CD4-positive, alpha-beta T cell treated with Interferon alpha-2 for 1 hour (primary cell): ENCODE data around the gene IRF8.
"Not testable (repeated sequence)": the region's sequence is repeated elsewhere in the genome, so short reads cannot be mapped to it uniquely, and the experiment has no call there.

Source experiments
- DNase-seq, 2 donors: peaks; one replicate each; pipeline ENCODE4 v3.0.0-alpha.2; 2020 to 2022

IRF8 gene, protein sequence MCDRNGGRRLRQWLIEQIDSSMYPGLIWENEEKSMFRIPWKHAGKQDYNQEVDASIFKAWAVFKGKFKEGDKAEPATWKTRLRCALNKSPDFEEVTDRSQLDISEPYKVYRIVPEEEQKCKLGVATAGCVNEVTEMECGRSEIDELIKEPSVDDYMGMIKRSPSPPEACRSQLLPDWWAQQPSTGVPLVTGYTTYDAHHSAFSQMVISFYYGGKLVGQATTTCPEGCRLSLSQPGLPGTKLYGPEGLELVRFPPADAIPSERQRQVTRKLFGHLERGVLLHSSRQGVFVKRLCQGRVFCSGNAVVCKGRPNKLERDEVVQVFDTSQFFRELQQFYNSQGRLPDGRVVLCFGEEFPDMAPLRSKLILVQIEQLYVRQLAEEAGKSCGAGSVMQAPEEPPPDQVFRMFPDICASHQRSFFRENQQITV

DNA sequence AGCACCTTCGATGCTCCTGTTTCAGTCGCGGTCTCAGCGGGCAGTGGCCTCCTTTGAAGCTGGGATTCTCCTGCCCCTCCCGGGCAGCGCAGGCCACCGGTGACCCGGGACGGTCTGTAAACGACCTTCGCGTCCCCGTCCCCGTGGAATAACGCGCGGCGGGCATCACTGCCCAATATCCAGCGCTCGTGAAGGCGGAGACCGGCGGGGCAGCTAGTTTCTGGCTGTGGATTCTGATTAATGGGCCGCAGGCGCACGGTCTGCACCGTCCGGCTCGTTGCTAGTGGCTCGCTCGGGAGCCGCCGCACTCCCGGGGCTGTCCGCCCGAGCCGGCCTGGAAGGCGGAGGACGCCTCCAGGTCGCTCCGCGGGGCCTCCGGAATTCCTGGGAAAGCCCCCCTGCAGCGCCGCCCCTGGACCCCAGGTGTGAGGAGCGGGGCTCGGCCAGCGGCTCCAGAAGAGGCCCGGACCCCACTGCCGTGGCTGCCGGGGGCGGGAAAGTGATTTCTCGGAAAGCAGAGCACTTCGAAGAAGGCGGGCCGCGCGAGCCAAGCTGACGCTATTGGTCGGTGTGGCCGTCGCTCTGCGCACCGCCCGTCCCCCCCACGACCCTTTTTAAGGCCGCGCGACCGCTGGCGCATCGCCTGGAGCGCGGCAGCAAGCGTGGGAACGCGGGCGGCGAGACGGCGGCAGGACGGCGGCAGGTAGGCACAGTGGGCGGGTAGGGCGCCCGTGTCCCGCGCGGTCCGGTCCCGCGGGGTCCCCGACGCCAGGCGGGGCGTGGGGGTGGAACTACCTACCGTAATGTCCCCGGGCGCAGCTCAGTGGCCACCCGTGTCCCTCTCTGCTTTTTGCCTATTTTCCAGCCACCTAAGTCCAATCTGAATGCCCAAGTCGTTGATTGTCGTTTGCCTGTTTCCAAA is at the start of gene IRF8:
Gene IRF8 (plus strand): TSS at position 642 of the 922 bp plus-strand sequence. CDS start 3,854 bp downstream, outside the sequence.
- peak; percentile 82 to 88 for DNase-seq

GRCh38 chr16:85849388-85849787 is 49.6 kb upstream of the IRF8 start:
- DNase-seq, result no peak

DNA sequence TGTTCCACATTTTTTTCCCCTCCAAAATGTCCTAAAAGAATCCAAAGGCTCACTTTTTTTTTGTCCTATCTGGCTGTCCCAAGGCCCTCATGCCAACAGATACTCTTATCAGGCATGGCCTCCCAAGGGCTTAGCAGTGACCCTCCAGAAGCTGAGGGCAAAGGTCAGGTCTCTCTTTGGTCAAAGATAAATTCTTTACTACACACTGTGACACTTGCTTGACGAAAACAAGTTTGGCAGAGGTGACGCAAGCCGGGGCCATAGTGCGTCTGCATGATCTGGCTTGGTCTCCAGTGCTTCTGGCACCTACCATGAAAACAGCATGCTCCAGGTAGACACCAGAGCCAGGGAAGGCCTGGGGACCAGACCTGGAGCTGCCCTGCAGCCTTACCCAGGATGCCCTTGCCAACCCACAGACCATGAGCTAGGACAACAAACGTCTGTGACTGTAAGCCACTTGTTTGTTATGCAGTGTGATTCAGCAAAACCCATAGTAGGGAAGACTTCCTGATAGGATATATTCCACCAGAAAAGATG is 48.5 kb upstream of the IRF8 start:
- DNase-seq, result no peak

DNA sequence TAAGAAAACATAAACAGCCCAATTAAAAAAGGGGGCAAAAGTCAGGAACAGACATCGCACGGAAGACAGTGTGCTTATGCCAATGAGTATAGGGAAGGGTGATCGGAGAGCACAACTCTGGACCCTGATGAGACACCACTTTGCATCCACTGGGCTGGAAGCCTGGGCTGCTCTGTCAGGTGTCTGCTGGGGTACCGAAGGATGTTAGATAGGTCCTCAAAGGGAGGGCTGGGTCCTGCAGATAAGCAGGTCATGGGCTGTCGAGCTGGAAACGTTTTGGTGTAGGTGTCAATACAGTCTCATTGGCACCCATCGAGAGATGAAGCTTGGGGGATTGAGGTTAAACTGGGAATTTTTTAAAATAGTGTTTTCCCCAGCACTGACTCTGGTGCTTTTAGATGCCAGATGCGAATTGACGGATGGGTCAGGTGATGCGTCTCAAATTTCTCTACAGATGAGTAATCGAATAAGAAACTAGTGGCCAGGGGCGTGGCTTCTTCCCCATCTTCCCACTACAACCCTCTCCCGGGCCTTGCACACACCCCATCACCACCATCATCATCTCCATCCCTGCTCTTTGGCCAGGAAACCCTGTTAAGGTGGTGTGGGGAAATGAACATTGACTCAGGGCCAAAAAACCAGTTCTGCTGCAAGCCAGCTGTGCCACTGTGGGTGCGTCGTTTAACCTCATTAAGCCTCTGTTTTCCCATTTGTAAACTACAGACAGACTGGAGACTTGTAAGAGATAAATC is 47.8 kb upstream of the IRF8 start:
- DNase-seq, result no peak

DNA sequence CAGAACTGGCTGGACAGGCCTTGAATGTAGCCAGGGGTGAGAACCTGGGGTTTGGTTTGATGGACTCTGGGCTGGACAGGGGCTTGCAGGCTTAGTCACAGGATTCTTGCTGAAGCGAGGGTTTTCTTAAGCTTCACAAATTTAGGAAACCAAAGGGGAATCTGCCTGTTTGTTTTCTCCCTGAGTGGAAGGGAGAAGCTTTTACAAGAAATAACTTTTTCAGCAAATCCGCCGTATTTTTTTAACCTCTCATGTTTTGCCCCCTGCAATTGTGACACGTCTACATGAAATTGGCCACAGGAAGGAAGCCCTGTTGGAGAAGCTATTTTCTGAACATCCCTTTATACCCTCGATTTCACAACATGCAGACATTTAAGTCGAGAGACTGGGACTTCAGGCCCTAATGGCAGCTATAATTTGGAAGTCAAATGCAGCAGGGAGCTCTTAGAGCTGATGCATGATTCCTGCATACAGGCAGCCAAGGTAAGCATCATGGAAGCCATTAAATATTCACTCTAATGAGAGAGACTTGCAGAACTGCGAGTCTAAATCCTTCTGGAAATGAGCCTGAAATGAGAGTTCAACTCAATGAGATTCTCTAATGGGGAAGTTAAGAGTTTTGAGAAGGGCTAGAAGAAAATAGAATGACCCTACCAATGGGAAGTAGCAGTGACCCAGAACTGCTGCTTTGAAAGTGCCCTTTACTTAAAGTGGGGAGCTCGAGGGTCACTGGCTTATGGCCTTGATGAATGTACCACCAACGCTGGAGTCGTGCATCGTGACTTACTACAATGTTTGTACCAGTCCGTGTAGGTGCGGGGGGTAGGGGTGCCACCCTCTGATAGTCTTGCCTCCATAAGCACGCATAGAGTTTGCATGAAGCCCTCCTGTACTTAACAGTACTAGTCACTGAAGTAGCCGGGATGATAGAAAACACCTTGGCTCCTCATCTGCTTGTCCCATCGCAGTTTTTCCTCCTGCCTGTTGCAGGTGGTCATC is 45.1 kb upstream of the IRF8 start:
- no peak for DNase-seq

DNA sequence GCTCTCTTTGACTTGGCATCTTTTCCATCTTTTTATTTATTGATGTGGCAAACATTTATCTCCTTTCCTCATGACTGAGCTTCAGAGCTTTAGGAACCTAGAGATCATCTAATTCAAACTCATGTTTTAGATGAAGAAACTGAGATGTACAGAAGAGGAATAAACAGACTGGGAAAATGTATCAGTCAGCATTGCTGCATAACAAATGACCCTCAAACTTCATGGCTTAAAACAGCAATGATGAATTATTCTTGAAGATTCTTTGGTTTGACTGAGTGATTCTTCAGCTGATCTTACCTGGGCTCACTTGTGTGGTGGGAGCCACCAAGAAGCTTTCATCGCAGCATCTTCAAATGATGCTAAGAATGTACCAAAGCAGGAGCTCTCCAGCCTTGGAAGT is 44.0 kb upstream of the IRF8 start:
- no peak for DNase-seq

DNA sequence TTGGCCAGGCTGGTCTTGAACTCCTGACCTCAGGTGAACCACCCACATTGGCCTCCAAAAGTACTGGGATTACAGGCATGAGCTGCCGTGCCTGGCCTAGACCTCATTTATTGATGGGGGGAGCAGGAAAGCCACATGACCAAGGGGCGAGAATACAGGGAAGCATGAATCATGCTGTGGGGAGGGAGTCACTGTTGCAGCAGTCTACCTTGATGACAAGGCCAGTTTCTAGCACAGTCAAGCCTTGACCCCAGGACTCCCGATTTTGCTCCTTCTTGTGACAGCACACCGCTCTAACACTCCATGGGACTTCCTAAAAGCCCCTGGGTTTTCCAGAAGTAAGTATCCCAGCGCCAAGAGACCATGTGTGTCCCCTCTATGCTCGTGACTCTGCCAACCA is 42.9 kb upstream of the IRF8 start:
- DNase-seq, result no peak

DNA sequence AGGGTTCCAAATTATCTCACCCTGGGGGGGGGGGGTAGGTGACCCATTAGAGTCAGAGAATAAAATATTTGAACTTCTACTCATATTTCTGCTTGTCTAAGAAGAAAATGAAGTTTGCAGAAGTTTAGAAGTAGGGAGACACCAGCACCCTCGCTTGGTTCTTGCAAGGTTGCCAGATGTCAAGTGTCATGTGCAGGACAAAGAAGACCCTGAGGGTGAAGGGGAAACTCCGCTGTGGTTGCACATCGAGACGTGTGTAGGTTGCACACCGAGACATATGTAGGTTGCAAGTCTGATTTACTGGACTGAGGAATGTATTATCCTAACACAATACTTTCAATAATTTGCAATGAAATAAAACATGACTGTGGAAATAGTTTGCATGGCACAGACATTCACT is 42.4 kb upstream of the IRF8 start:
- DNase-seq, result no peak

- no peak for DNase-seq
These were observed 41.6 kb upstream of the IRF8 start for GRCh38 chr16:85857406-85857805.

DNA sequence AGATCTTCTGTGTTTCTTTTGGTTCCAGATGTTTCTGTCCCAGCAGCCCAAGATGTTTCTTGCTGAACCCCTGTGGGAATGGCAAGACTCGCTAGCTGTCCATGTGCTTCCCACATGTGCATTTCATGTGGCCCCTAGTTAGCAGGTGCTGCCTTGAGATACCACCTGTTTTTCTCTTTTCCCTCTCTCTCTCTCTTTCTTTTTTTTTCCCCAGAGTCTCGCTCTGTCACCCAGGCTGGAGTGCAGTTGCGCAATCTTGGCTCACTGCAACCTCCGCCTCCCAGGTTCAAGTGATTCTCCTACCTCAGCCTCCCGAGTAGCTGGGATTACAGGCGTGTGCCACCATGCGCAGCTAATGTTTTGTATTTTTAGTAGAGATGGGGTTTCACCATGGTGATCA is 40.4 kb upstream of the IRF8 start:
- not testable (repeated sequence) for DNase-seq

- no peak for DNase-seq
These were observed 39.8 kb upstream of the IRF8 start for GRCh38 chr16:85858984-85859817.

DNA sequence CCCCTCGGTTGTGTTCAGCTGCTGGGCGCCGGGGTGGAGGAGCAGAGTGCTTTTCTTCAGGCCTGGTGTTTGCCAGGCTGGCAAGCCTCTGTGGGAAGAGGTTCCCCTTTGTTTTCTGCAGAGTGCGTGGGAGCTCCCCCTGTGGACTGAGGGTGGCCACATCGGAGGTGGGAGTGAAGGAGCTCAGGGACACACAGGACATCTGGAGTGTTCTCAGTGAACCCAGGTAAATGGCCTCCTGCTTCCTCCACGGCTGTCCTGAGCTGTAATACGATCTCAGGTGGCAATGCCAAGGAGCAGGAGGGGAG is 39.2 kb upstream of the IRF8 start:
- DNase-seq, result no peak

DNA sequence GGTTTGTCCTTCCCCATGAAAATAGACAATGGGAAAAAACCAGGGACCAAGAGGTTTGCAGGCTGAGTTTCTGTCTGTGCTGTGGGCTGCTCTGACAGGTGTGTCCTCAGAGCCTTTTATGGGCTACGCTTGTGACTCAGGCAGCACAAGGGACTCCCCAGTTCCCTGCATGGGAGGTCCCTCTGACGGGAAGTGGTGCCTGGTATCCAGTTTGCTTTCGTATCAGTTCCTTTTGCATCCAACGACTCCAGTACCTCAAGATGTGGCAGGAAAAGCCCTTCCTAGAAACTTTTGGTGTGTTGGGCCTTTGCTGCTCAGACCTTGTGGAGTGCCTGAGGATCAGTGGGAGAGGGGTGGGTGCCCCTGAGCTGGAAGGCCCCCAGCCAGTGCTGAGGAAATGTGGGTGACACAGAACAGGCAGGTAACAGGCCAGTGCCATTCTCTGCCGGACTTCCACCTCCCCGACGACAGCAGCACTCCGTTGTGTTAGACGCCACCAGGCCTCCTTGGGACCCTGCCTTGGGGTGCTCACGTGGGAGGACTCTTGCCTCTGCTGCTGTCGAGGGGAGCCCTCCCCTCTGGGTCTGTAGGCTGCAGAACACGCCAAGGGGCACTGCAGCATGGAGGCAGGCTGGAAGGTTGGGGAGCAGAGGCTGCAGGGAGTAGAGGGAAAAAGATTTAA is 38.4 kb upstream of the IRF8 start:
- DNase-seq, result peak; percentile 12 to 54

DNA sequence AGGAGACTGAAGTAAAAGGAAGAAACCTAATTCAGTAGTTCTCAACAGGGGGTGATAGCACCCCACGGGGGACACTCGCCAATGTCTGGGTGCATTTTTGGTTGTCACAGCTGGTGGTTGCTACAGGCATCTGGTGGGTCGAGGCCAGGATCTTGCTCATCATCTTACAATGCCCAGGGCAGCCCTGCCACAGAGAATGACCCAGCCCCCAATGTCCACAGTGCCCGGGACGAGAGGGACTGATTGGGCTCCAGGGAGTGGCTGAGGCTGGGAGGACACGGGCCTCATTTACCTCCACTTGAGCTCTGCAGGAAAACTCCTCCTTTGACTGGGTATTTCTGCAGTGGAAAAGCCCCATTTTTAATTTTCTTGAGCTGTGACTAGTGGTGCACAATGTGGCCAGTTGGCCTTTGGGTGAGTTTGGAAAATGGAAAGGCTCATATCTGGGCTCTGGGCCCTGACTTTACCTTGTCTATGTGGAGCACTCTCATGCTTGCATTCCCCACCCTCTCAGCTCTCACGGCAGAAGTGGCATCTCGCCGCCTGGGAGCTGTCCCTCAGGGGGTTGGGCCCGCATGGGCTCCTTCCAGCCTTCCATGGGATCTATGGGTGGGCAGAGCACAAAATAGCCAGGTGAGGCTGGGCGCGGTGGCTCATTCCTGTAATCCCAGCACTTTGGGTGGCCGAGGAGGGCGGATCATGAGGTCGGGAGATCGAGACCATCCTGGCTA is 37.7 kb upstream of the IRF8 start:
- DNase-seq, result no peak

DNA sequence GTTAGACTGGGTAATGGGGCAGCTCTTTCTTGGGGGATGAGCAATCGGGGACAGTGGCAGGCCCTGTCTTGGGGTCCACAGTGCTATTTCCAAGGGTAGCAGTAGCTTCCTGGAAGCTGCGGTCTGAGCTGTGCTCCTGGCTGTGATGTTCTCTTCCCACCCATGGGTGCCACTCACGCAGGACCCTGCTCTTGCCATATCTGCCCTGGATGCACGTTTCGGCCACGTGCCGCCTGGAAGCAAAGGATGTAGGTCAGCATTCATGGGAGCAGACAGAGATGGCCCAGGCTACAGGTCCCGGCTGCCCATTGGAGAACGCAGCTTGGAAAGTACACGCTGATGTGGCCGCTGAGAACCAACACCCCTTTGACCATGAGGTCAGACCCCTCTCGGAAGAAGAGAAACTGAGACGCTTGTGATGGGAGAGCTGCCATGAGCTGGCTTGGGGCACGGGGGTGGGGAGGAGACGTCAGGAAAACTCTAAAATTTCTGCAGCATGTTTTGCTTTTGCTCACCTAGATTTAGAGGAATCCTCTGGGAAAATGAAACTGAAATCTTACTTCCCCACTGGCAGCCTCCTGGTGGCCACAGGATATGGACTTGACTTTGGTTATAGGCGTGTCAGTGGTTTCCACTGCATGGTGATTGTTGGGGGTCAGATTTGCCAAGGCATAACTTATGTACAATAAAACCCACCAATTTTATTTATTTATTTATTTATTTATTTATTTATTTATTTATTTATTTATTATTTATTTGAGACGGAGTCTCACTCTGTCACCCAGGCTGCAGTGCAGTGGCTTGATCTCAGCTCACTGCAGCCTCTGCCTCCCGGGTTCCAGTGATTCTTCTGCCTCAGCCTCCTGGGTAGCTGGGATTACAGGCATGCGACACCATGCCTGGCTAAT is 36.2 kb upstream of the IRF8 start:
- no peak for DNase-seq

DNA sequence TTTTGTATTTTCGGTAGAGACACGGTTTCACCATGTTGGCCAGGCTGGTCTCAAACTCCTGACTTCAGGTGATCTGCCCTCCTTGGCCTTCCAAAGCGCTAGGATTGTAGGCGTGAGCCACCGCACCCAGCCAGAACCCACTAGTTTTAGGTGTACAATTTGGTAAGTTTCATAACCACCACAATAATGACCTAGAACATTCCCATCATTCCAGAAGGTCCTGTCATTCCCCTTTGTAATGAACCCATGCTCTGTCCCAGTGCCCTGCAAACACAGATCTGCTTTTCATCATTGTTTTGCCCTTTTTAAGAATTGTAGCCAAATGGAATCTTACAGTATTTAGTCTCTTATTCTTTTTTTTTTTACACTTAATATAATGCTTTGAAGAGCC is 35.6 kb upstream of the IRF8 start:
- DNase-seq, result no peak

DNA sequence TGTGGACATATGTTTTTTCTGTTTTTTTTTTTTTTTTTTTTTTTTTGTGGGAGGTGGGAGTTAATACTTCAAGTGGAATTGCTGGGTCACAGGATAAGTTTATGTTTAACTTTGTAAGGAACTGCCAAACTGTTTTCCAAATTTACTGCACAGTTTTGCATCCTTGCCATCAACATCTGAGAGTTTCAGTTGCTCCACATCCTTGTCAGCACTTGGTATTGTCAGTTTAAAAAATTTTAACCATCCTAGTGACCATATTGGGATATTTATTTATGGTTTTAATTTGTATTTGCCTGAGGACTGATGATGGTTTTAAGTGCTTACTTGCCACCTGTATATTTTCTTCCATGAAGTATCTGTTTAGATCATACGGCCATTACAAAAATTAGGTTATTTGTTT is 34.0 kb upstream of the IRF8 start:
- no peak for DNase-seq

GRCh38 chr16:85867189-85867588 is 31.8 kb upstream of the IRF8 start:
- DNase-seq, result no peak
